SK-N-SH treated with all-trans-retinoic acid at 6 μM for 48 hours (cell line): Measurements from ENCODE around the gene RFLNA.

Experiments used
- ATAC-seq: fragments of 200-7000 bp; cut with Tn5 transposase; 3 replicates; pipeline ENCODE4 v1.9.1; 2020; ENCODE audit warnings: mild to moderate bottlenecking, moderate library complexity
- BACH2 ChIP-seq: fragments of 250-450 bp; sonication (Bioruptor Pico); IDR thresholded peaks from 2 replicates; pipeline ENCODE4 v1.9.0; 2021; ENCODE audit warnings: mild to moderate bottlenecking, borderline replicate concordance
- CSDC2 ChIP-seq: fragments of 250-450 bp; sonication (Bioruptor Pico); IDR thresholded peaks from 2 replicates; pipeline ENCODE4 v1.5.0; 2020; ENCODE audit warnings: mild to moderate bottlenecking, moderate library complexity
- CSRNP3 ChIP-seq: fragments of 250-450 bp; sonication (Bioruptor Pico); IDR thresholded peaks from 2 replicates; pipeline ENCODE4 v1.5.1; 2021; ENCODE audit warnings: mild to moderate bottlenecking, moderate library complexity
- ESRRG ChIP-seq: fragments of 250-450 bp; sonication (Bioruptor Pico); IDR thresholded peaks from 2 replicates; pipeline ENCODE4 v1.6.1; 2021; ENCODE audit warnings: mild to moderate bottlenecking
- ISL1 ChIP-seq: fragments of 250-450 bp; sonication (Bioruptor Pico); IDR thresholded peaks from 2 replicates; pipeline ENCODE4 v2.1.2; 2022; ENCODE audit warnings: mild to moderate bottlenecking, moderate library complexity
- OSR1 ChIP-seq: fragments of 250-450 bp; sonication (Bioruptor Pico); IDR thresholded peaks from 2 replicates; pipeline ENCODE4 v1.8.0; 2022; ENCODE audit warnings: moderate library complexity, mild to moderate bottlenecking, inconsistent platforms
- PATZ1 ChIP-seq: fragments of 250-450 bp; sonication (Bioruptor Pico); IDR thresholded peaks from 2 replicates; pipeline ENCODE4 v1.8.0; 2020; ENCODE audit warnings: mild to moderate bottlenecking, moderate library complexity, borderline replicate concordance
- PPARA ChIP-seq: fragments of 250-450 bp; sonication (Bioruptor Pico); IDR thresholded peaks from 2 replicates; pipeline ENCODE4 v1.5.0; 2020; ENCODE audit warnings: mild to moderate bottlenecking, borderline replicate concordance
- RARB ChIP-seq: fragments of 250-450 bp; sonication (Bioruptor Pico); IDR thresholded peaks from 2 replicates; pipeline ENCODE4 v1.8.0; 2021; ENCODE audit warnings: mild to moderate bottlenecking, moderate library complexity
- SNAI2 ChIP-seq: fragments of 250-450 bp; sonication (Bioruptor Pico); IDR thresholded peaks from 2 replicates; pipeline ENCODE4 v1.5.0; 2020; ENCODE audit warnings: mild to moderate bottlenecking, moderate library complexity
- TOX ChIP-seq: fragments of 250-450 bp; sonication (Bioruptor Pico); IDR thresholded peaks from 2 replicates; pipeline ENCODE4 v1.8.0; 2021; ENCODE audit warnings: mild to moderate bottlenecking, moderate library complexity, borderline replicate concordance
- TSHZ2 ChIP-seq: fragments of 250-450 bp; sonication (Bioruptor Pico); IDR thresholded peaks from 2 replicates; pipeline ENCODE4 v1.5.0; 2020; ENCODE audit warnings: mild to moderate bottlenecking, moderate library complexity
- ZC3H10 ChIP-seq: fragments of 250-450 bp; sonication (Bioruptor Pico); IDR thresholded peaks from 2 replicates; pipeline ENCODE4 v1.5.1; 2021; ENCODE audit warnings: mild to moderate bottlenecking, moderate library complexity
- ZFP3 ChIP-seq: fragments of 250-450 bp; sonication (Bioruptor Pico); IDR thresholded peaks from 2 replicates; pipeline ENCODE4 v1.5.0; 2020; ENCODE audit warnings: mild to moderate bottlenecking, moderate library complexity
- ZFP30 ChIP-seq: fragments of 450-650 bp; formaldehyde crosslinking; IDR thresholded peaks from 2 replicates; pipeline ENCODE4 v1.5.0; 2022; ENCODE audit warnings: mild to moderate bottlenecking, moderate library complexity
- ZNF565 ChIP-seq: fragments of 450-650 bp; formaldehyde crosslinking; conservative IDR thresholded peaks from 2 replicates; pipeline ENCODE4 v1.5.0; 2020; ENCODE audit warnings: low read depth, mild to moderate bottlenecking, moderate library complexity
- ZNF70 ChIP-seq: fragments of 450-650 bp; formaldehyde crosslinking; IDR thresholded peaks from 2 replicates; pipeline ENCODE4 v1.5.0; 2020; ENCODE audit warnings: mild to moderate bottlenecking, moderate library complexity
- ZNF8 ChIP-seq: fragments of 450-650 bp; formaldehyde crosslinking; IDR thresholded peaks from 2 replicates; pipeline ENCODE4 v1.5.0; 2020; ENCODE audit warnings: mild to moderate bottlenecking, moderate library complexity
- TF ChIP-seq, protein P1 (sequence below): fragments of 250-450 bp; sonication (Bioruptor Pico); IDR thresholded peaks from 2 replicates; pipeline ENCODE4 v1.5.1; 2020; ENCODE audit warnings: low read depth, mild to moderate bottlenecking, moderate library complexity
- TF ChIP-seq, protein P2 (sequence below): fragments of 250-450 bp; sonication (Bioruptor Pico); IDR thresholded peaks from 2 replicates; pipeline ENCODE4 v1.8.0; 2021; ENCODE audit warnings: low read depth, mild to moderate bottlenecking, moderate library complexity, borderline replicate concordance

RFLNA gene

GRCh38 chr12:124305776-124306685 is 11.1 kb downstream of the RFLNA start (continued):
- TF ChIP-seq TSHZ2 (CRISPR knock-in tag) (no peak), ESRRG (CRISPR knock-in tag) (no peak)

DNA sequence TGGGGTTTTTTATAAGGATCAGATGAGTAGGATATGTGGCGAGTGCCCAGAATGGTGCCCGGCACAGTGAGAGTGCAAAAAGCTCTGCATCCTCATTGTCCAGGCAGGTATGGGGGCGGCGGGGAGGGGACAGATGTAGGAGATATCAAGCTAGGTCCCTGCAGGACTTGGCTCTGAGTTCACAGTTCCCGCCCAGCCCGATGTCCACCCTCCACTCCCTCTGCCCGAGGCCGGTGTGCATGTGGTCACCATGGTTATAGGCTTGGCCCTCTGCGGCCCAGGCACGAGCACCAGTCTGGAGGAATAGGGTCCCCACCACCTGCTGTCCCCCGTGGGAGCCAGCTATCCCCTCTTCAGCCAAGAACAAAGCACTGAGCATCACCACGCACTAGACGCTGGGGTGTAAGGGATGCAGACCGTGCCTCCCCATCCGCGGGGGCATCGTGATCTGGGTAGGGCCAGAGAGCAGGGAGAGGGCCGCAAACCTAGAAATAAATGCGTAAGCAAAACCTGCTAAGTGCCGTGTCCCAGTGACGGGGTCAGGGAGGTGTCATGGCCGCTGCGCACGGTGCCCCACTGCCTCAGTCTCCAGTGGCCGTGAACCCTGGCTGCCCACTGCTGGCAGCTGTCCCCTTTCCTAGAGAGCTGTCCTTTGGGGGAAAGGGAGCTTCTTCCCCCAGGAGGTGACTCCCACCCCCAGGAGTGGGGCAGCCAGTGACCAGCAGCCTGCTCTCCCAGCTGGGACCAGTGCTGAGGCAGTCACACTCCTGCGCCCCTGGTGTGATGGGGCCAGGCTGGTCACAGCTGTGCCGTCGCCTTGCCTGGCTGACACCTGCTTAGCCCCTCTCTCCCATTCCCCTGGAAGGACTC is 12.0 kb downstream of the RFLNA start:
- TF ChIP-seq OSR1 = no peak
- no peak for ATAC-seq

DNA sequence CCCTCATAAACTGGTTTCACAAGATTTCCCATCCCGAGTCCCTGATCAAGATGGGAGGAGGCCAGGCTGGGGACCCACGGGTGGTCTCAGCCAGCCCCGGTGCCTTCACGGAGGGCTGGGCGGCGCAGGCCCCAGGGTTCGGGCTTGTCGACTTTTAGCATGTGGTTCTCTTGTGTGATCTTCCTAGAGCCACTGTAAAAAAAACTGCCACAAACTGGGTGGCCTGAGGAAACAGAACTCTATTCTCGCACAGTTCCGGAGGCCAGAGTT is 12.6 kb downstream of the RFLNA start:
- no peak for ATAC-seq
- no peak for TF ChIP-seq CSDC2
- TF ChIP-seq TOX (CRISPR knock-in tag) = no peak
- TF ChIP-seq ZNF565 (CRISPR knock-in tag) = no peak
- TF ChIP-seq PPARA (CRISPR knock-in tag) = no peak
- TF ChIP-seq ZNF70 (CRISPR knock-in tag) = no peak
- TF ChIP-seq, protein P1, sequence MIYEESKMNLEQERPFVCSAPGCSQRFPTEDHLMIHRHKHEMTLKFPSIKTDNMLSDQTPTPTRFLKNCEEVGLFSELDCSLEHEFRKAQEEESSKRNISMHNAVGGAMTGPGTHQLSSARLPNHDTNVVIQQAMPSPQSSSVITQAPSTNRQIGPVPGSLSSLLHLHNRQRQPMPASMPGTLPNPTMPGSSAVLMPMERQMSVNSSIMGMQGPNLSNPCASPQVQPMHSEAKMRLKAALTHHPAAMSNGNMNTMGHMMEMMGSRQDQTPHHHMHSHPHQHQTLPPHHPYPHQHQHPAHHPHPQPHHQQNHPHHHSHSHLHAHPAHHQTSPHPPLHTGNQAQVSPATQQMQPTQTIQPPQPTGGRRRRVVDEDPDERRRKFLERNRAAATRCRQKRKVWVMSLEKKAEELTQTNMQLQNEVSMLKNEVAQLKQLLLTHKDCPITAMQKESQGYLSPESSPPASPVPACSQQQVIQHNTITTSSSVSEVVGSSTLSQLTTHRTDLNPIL (CRISPR knock-in tag) = no peak
- TF ChIP-seq ZC3H10 = no peak
- TF ChIP-seq BACH2 (CRISPR knock-in tag) = no peak
- TF ChIP-seq PATZ1 (CRISPR knock-in tag) = no peak
- TF ChIP-seq, protein P2, sequence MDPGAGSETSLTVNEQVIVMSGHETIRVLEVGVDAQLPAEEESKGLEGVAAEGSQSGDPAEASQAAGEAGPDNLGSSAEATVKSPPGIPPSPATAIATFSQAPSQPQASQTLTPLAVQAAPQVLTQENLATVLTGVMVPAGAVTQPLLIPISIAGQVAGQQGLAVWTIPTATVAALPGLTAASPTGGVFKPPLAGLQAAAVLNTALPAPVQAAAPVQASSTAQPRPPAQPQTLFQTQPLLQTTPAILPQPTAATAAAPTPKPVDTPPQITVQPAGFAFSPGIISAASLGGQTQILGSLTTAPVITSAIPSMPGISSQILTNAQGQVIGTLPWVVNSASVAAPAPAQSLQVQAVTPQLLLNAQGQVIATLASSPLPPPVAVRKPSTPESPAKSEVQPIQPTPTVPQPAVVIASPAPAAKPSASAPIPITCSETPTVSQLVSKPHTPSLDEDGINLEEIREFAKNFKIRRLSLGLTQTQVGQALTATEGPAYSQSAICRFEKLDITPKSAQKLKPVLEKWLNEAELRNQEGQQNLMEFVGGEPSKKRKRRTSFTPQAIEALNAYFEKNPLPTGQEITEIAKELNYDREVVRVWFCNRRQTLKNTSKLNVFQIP (CRISPR knock-in tag) = no peak
- no peak for TF ChIP-seq SNAI2 (CRISPR knock-in tag)
- no peak for TF ChIP-seq TSHZ2 (CRISPR knock-in tag)
- TF ChIP-seq ZFP3 = no peak
- no peak for TF ChIP-seq OSR1
- TF ChIP-seq ESRRG (CRISPR knock-in tag) = no peak
- TF ChIP-seq RARB (CRISPR knock-in tag) = no peak
- TF ChIP-seq CSRNP3 (CRISPR knock-in tag) = no peak
- no peak for TF ChIP-seq ZFP30
- TF ChIP-seq ZNF8 (CRISPR knock-in tag) = no peak
- no peak for TF ChIP-seq ISL1 (CRISPR knock-in tag)
- TF ChIP-seq, all 23 proteins: peak for 0
